Gastroesophageal sphincter (tissue), 3 donors: ENCODE results near the gene ODAD3.

Experiments
- CTCF ChIP-seq, 4 experiments: fragments of 200-600 bp in 2 of 4; fragments of 450-650 bp in 2 of 4; sonication (generic) in 1 of 4; IDR thresholded peaks; one replicate each; pipeline ENCODE4 v1.5.1; 2017 to 2019; ENCODE audit warnings: antibody characterized with exemption in 4 of 4, mild to moderate bottlenecking in 2 of 4, moderate library complexity in 2 of 4
- POLR2A ChIP-seq, 2 donors: fragments of 450-650 bp; IDR thresholded peaks; one replicate each; pipeline ENCODE4 v1.6.1; 2017; ENCODE audit warnings: antibody characterized with exemption in 2 of 2, mild to moderate bottlenecking in 2 of 2, moderate library complexity in 1 of 2
- POLR2AphosphoS5 ChIP-seq: sonication (generic); formaldehyde crosslinking; IDR thresholded peaks from one replicate; pipeline ENCODE4 v1.6.1; 2017; ENCODE audit warnings: antibody characterized with exemption

- TF ChIP-seq POLR2A (IDR thresholded peaks at IDR 0.05) (no peak), CTCF (IDR thresholded peaks at IDR 0.05) (no peak), POLR2AphosphoS5 (no peak)
These were observed 44.4 kb upstream of the ODAD3 start for GRCh38 chr19:11479090-11479897.
